GM12878 (cell line): ENCODE data around the gene IL17RB.

Experiments used
- BCL11A ChIP-seq: IDR thresholded peaks from 2 replicates; pipeline ENCODE4 v1.6.1; 2011; ENCODE audit warnings: low read depth, low read length
- CTCF ChIP-seq, 3 experiments: IDR thresholded peaks in 2 of 3; conservative IDR thresholded peaks in 1 of 3; 2 replicates each; pipeline ENCODE4 v1.5.1; 2011; ENCODE audit warnings: low read depth in 3 of 3, low read length in 3 of 3, mild to moderate bottlenecking in 3 of 3, control low read depth in 2 of 3, moderate library complexity in 2 of 3, inconsistent platforms in 1 of 3, mixed read lengths in 1 of 3; ENCODE audit not compliant: control insufficient read depth in 2 of 3, insufficient read depth in 1 of 3; ENCODE audit errors: extremely low read depth in 1 of 3
- POLR2A ChIP-seq: IDR thresholded peaks from 2 replicates; pipeline ENCODE4 v1.6.1; 2011; ENCODE audit warnings: low read depth, mild to moderate bottlenecking, low read length
- RB1 ChIP-seq: fragments of 450-650 bp; formaldehyde crosslinking; IDR thresholded peaks from 2 replicates; pipeline ENCODE4 v1.6.1; 2017; ENCODE audit warnings: mild to moderate bottlenecking, borderline replicate concordance
- TAF1 ChIP-seq: IDR thresholded peaks from 2 replicates; pipeline ENCODE4 v1.6.1; 2011; ENCODE audit warnings: mild to moderate bottlenecking, low read depth, low read length, borderline replicate concordance
- TF ChIP-seq, protein P1 (sequence below): IDR thresholded peaks from 2 replicates; pipeline ENCODE4 v1.6.1; 2012; ENCODE audit warnings: low read depth, low read length, improper control_type of control experiment
- TF ChIP-seq, protein P2 (sequence below): IDR thresholded peaks from 2 replicates; pipeline ENCODE4 v1.6.1; 2011; ENCODE audit warnings: borderline replicate concordance, low read depth, mild to moderate bottlenecking, moderate library complexity, low read length; ENCODE audit not compliant: insufficient read depth, poor library complexity, severe bottlenecking

DNA sequence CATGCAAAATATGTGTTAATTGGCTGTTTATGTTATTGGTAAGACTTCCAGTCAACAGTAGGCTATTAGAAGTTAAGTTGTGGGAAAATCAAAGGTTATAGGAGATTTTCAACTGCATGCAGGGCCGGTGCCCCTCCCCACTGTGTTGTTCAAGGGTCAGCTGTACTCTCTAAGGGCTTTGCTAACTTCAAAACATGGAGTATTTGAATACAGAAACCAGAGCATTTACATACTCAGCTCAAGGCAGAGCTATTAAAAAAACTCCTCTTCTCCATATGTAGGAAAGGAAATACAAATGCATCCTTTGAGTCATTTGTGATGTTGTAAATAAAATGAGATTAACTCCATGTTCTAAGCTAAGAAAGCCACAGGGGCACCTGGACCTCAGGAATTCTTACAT lies 16.8 kb downstream of the IL17RB start:
- TF ChIP-seq, protein P1, sequence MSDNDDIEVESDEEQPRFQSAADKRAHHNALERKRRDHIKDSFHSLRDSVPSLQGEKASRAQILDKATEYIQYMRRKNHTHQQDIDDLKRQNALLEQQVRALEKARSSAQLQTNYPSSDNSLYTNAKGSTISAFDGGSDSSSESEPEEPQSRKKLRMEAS = no peak
- TF ChIP-seq POLR2A (no peak), BCL11A (no peak), CTCF (IDR thresholded peaks at IDR 0.05 in 2 of 3, conservative IDR thresholded peaks at IDR 0.05 in 1 of 3; ENCODE audit: control insufficient read depth in 2 of 3, extremely low read depth in 1 of 3, insufficient read depth in 1 of 3, low read depth in 3 of 3, low read length in 3 of 3) (no peak), TAF1 (no peak), RB1 (no peak)
- TF ChIP-seq, protein P2, sequence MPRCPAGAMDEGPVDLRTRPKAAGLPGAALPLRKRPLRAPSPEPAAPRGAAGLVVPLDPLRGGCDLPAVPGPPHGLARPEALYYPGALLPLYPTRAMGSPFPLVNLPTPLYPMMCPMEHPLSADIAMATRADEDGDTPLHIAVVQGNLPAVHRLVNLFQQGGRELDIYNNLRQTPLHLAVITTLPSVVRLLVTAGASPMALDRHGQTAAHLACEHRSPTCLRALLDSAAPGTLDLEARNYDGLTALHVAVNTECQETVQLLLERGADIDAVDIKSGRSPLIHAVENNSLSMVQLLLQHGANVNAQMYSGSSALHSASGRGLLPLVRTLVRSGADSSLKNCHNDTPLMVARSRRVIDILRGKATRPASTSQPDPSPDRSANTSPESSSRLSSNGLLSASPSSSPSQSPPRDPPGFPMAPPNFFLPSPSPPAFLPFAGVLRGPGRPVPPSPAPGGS = no peak
